NCI-H2227 (cell line): ENCODE results near the gene AURKAIP1.
"Not testable (repeated sequence)": the region's sequence is repeated elsewhere in the genome, so short reads cannot be mapped to it uniquely, and the experiment has no call there.

ENCODE experiments used
- DNase-seq: peaks from one replicate; lab custom pipeline; 2025; ENCODE audit not compliant: unreplicated experiment; lab: John Stamatoyannopoulos, UW

The AURKAIP1 gene

GRCh38 chr1:1406821-1407635 lies 32.0 kb upstream of the AURKAIP1 start, which contains the start of gene MRPL20:
Gene MRPL20 (minus strand): TSS chr1:1407293. CDS start chr1:1407217, 76 bp downstream.
- peak; percentile 97 for DNase-seq

DNA sequence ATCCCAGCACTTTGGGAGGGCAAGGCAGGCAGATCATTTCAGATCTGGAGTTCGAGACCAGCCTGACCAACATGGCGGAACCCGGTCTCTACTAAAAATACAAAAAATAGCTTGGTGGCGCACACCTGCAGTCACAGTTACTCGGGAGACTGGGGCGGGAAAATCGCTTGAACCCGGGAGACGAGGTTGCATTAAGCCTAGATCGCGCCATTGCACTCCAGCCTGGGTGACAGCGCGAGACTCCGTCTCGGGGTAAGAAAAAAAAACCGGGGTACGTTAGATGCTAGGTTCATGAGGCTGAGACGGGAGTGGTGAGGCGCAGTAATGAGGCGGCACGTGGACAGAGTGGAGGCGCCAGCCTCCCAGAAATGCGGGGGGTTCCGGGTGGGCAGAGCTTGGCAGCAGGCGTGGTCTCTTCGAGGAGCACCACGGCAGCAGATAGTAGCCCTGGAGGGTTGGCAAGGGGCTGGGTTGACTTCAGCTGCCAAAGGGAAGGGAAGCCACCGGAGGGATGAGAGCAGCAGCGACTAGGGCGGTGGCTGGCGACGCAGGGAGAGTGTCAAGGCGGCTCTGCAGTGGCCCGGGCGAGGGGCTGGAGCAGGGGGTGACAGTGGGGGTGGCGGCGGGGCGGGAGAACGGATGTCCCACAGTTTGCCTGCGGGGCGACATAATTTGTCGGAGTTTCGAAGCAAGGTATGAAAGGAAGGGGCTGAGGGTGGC lies 31.3 kb upstream of the AURKAIP1 start:
- peak; percentile 48 for DNase-seq

- DNase-seq = no peak
Measured at GRCh38 chr1:1403653-1404052, 28.6 kb upstream of the AURKAIP1 start.

DNA sequence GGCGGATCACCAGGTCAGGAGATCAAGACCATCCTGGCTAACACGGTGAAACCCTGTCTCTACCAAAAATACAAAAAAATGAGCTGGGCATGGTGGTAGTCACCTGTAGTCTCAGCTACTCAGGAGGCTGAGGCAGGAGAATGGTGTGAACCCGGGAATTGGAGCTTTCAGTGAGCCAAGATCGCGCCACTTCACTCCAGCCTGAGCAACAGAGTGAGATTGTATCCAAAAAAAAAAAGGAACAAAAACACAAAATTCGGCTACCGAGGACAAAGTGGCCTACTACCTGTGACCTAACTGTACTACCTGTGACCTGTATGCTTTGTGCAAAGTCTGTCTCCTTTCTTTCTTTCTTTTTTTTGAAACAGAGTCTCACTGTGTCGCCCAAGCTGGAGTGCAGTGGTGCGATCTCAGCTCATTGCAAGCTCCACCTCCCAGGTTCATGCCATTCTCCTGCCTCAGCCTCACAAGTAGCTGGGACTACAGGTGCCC lies 27.9 kb upstream of the AURKAIP1 start:
- not testable (repeated sequence) for DNase-seq

DNA sequence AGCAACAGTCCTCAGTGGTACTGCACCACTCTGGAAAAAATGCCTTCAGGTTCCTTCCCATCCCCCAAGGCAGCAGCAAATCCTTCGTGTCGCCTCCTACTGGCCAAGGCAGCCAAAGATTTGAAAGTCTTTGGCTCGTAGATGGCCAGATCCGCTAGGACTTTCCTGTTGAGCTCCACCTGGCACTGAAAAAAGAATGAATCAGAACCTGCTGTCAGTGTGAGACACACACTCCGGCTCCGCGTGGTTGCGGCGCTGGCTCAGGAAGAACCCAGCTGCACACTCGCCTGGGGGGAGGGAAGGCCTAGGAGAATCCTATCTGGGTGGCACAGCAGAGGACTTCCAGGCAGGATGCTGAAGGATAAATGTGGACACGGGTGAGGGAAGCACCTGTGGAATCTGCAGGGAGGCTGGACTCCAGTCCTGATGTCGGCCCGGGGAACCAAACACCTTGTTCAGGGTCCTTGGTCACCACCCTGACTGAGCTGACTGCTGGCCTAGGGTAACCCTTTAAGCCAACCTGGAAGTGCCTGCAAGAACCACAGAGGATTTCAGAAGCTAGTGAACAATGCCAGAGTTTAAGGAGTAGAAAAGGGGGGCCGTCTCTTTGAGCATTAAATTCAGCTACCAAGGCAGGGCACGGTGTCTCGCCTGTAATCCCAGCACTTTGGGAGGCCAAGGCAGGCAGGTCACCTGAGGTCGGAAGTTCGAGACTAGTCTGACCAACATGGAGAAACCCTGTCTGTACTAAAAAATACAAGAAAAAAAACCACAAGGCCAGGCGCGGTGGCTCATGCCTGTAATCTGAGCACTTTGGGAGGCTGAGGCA lies 27.3 kb upstream of the AURKAIP1 start:
- DNase-seq = peak; percentile 69

DNA sequence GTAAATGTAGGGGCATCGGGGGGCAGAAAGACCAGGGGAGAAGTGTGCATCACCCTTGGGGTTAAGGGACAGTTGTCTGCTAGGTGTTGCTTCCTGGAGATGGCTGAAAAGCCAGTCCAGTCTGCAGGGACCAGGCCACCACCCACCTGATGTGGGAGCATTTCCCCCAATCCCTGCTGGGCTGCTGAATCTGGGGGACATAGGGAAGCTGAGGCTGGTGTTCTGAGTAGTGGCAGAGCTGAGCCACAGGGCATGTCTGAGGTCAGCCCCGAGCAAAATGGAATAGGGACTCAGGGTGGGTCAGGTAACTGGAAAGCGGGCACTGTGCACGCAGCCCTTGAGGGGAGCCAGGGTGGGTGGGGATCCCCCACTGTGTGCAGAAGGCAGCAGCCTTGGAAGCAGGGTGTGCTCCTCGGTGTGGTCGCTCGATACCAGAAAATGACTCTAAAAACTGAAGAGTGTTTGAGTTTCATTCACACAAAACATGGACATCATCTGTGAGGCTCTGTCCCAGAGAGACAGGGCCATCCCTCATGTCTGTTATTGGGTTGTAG lies 26.5 kb upstream of the AURKAIP1 start:
- no peak for DNase-seq

- DNase-seq = no peak
Measured at GRCh38 chr1:1400576-1401456, 25.8 kb upstream of the AURKAIP1 start.

DNA sequence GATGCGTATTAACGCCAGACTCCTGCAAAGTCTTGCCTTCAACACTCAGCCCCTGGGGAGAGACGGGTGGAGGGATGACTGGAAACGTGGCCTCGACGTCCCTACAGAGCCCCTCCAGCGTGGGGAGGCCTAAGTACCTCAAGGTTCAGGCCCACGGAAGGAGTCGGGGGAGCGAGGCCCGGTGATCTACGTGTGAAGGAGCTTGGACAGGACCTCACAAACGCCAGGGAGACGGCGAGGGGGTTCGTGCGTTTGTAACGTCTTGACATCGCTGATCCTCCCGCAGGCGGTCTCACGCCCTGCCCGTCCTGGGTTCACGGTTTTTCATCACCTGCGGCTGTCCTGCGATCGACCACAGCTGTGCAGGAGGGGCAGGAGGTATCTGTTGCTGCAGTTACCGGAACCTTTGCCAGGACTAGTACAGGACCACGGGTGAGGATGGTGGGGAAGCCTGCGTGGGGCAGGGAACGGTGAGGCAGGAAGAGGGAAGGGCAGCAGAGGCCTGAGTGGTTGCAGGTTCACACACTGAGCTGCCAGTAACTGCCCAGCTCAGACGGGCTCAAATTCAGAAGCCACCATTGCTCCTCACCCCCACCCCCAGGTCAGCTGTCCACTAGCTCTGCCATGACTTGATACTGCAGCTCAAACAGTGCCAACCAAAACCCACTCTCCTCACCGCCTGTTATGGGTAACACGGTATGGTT lies 25.0 kb upstream of the AURKAIP1 start:
- DNase-seq = peak; percentile 59

DNA sequence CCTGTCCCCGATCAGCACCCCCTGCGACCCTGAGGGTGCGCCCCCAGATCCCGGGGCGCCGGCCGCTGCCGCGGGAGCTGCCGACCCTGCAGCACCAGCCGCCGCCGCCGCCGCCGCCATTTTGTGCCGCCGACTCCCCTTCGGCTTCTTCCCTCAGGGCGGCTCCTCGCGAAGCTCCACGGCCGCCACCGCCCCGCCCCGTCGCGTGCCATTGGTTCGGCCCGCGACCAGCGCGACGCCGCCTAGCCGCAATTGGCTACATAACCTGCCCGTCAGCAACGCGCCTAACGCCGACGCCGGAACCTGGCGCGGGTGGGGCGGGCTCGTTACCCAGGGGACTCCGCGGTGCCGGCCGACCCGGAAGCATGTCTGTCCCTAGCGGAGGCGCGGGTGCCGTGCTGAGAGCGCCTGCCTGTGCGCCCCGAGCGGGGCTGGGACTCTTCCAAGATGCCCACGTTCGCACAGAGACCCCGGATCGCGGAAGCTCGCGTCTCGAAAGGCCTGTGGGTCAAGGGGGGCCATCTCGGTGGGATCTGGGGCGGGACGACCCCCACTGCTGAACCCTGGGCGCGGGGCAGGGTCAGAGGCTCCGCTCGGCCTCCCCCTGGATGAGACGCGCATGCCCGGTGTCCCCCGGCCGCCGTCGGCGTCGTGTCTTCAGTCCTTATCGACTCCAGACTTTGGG lies 24.3 kb upstream of the AURKAIP1 start, which contains the start of gene CCNL2:
Gene CCNL2 (minus strand): TSS at position 149 of the 685 bp plus-strand sequence. CDS start 29 bp downstream, at position 120.
- peak; percentile 99 for DNase-seq

- DNase-seq = no peak
Measured at GRCh38 chr1:1398677-1399186, 23.7 kb upstream of the AURKAIP1 start.

GRCh38 chr1:1397839-1398523 lies 23.0 kb upstream of the AURKAIP1 start:
- DNase-seq = no peak

DNA sequence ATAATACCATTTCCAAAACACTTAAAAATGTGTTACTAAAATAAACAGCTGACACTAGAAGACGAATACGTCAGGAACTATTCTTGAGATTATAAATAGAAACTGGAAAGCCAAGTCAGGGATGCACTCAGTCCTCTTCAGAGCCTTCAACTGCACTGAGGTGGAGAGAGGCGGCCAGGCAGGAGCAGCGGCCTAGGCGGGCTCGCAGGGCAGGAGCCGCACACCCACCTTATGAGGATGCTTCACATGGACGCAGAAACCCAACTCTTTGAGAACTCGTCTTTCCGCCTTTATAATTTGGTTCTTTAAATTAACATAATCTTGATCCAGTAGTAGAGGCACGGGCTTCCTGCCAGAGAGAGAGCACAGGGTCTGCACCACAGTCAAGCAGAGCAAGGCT lies 20.2 kb upstream of the AURKAIP1 start:
- no peak for DNase-seq

DNA sequence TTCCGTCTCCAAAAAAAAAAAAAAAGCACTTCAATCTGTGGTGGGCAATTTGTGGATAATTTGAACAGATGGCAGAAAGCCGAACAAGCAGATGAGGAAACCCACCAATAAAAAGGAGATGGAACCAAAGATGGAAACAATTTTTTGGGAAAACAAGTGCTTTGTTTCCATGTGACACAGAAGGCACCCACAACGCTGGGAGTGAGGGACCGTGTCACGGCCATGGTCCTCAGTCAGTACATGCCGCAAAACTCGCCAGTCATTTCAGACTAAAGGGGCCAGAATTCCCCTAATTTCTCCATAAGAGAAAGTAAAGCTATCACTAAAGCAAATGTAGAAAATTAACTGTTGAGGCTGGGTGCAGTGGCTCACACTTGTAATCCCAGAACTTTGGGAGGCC lies 19.1 kb upstream of the AURKAIP1 start:
- no peak for DNase-seq

- no peak for DNase-seq
Measured at GRCh38 chr1:1393428-1393827, 18.4 kb upstream of the AURKAIP1 start.

- DNase-seq = no peak
Measured at GRCh38 chr1:1393014-1393413, 18.0 kb upstream of the AURKAIP1 start.

GRCh38 chr1:1391225-1391624 lies 16.2 kb upstream of the AURKAIP1 start:
- DNase-seq = no peak

DNA sequence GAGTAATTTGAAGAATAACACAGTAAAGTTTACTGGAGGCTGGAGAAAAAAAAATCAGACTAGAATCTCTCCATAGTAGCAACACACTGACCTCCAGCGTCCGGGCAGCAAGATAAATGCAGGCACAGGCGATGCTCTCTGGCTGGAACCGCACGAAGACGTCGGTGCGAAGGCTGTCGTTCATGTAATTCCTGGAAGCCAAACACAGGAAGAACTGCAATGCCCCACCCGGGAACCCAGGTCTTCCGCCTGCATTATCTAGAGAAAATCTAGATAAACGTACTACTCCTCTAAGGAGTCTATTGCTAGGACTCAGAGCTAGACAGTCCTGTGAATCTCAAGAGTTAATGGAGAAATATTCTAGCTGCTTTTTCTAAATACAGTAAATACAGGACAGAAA lies 15.7 kb upstream of the AURKAIP1 start:
- no peak for DNase-seq

- no peak for DNase-seq
Measured at GRCh38 chr1:1388078-1388472, 13.1 kb upstream of the AURKAIP1 start.
